Mucosa of descending colon (tissue), 3 donors: ENCODE measurements around the gene DAPP1. TPM values are rescaled to one million over a fixed set of nuclear protein-coding genes. Genes with fewer than 3 reads are reported as not detected.

Experiments
- ATAC-seq: fragments of 200-7000 bp; cut with Tn5 transposase; one replicate; pipeline ENCODE4 v1.9.1; 2020; ENCODE audit warnings: mild to moderate bottlenecking, moderate library complexity
- DNase-seq, 3 donors: peaks; one replicate each; pipeline ENCODE4 v3.0.0-alpha.2; 2020
- H3K36me3 ChIP-seq: fragments of 200-600 bp; one replicate; pipeline ENCODE4 v1.8.0; 2021; ENCODE audit warnings: low read depth, mild to moderate bottlenecking
- H3K4me1 ChIP-seq: fragments of 200-600 bp; one replicate; pipeline ENCODE4 v1.8.0; 2021; ENCODE audit warnings: low read depth, mild to moderate bottlenecking
- H3K4me3 ChIP-seq: fragments of 200-600 bp; one replicate; pipeline ENCODE4 v1.8.0; 2021; ENCODE audit warnings: mild to moderate bottlenecking
- H3K9me3 ChIP-seq: fragments of 200-600 bp; one replicate; pipeline ENCODE4 v1.8.0; 2021; ENCODE audit warnings: mild to moderate bottlenecking
- intact Hi-C, 2 donors: fragments of 100-400 bp; cut with DNase I in 1 of 2; cut with micrococcal nuclease in 1 of 2; formaldehyde crosslinking; loops; one replicate each; pipeline versions ENCODE4 v1.11.0 to v1.11.1; 2022; cut with DNase I, micrococcal nuclease
- total RNA-seq, 3 donors: library from RNA; stranded (reverse); fragmentation: NEBNext Ultra II Directional in 2 of 3; extraction: Animal tissue kit (Norgen Biotek cat#: 25700) in 2 of 3; gene quantifications; one replicate each; pipeline versions ENCODE4 v1.2.1 to v1.2.4, GENCODE V29; 2021 to 2023
- TF ChIP-seq, protein P1 (sequence below): fragments of 200-600 bp; IDR thresholded peaks from one replicate; pipeline ENCODE4 v1.8.0; 2022; ENCODE audit warnings: antibody characterized with exemption, mild to moderate bottlenecking
- donor health status: DM: no; HTN: no; CAD: no; lungs with moderate emphysema.
- donor health status: DM: no; HTN: no; CAD: no.
- donor health status: DM: no; HTN: yes; CAD: no.

Gene DAPP1
- total RNA-seq, 3 donors from 2014 or later: 1.3 to 4.6 (median 1.7) TPM

DNA sequence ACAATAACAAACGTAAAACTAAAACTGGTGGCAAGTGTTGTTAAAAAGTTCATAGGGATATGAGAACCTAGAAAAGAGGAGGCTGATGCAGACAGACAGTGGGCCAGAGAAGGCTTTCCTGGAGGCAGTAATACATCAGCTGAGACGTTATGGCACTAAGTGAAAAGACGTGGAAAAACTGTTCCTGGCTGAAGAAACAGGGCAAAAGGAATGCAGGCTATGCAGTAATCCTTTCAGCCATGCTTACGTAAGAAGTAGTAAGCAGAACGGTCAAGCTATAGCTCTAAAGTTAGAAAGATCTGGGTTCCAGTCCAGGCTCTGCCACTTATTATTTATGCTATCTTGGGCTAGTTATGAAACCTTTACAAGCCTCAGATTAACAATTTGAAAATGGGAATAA, 71.2 kb downstream of the DAPP1 start:
- Histone ChIP-seq H3K36me3 (no peaks in the 10 kb centered on the region), H3K9me3 (no peaks in the 10 kb centered on the region), H3K4me1 (peaks cover under 1% of the 10 kb centered on the region), H3K4me3 (no peak overlapping the region)
- TF ChIP-seq, protein P1, sequence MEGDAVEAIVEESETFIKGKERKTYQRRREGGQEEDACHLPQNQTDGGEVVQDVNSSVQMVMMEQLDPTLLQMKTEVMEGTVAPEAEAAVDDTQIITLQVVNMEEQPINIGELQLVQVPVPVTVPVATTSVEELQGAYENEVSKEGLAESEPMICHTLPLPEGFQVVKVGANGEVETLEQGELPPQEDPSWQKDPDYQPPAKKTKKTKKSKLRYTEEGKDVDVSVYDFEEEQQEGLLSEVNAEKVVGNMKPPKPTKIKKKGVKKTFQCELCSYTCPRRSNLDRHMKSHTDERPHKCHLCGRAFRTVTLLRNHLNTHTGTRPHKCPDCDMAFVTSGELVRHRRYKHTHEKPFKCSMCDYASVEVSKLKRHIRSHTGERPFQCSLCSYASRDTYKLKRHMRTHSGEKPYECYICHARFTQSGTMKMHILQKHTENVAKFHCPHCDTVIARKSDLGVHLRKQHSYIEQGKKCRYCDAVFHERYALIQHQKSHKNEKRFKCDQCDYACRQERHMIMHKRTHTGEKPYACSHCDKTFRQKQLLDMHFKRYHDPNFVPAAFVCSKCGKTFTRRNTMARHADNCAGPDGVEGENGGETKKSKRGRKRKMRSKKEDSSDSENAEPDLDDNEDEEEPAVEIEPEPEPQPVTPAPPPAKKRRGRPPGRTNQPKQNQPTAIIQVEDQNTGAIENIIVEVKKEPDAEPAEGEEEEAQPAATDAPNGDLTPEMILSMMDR: no peak
- intact Hi-C loops: no loop called here
- DNase-seq: no peak
- no peak for ATAC-seq

DNA sequence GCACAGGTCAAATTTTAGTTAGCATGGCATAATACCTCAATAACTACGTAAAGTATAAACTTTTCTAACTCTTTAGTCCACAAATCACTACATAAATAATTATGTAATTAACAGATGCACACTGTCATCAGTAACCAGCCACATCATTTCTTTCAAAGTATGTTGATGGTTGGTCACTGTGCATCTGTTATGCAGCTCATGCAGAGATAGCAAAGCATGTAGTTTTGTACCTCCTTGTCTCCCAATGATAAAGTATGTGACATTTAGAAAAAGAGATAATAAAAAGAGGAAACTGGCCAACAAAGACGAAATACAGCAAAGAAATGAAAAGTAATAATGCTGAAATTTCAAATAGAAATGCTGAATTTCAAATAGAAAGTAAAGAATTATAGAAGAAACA, 74.7 kb downstream of the DAPP1 start:
- intact Hi-C loops: loop anchor here in 1 of 2 donors (10.0 kb wide), 2 partner anchors 53 to 77 kb away; partner anchors contain the start of genes DAPP1 and DNAJB14
- H3K4me3 ChIP-seq: no peak overlapping the region
- no peak for DNase-seq
- ATAC-seq: no peak
- no peaks in the 10 kb centered on the region for H3K9me3 ChIP-seq
- H3K4me1 ChIP-seq: peaks cover 12% of the 10 kb centered on the region
- no peaks in the 10 kb centered on the region for H3K36me3 ChIP-seq
- TF ChIP-seq, protein P1: no peak

DNA sequence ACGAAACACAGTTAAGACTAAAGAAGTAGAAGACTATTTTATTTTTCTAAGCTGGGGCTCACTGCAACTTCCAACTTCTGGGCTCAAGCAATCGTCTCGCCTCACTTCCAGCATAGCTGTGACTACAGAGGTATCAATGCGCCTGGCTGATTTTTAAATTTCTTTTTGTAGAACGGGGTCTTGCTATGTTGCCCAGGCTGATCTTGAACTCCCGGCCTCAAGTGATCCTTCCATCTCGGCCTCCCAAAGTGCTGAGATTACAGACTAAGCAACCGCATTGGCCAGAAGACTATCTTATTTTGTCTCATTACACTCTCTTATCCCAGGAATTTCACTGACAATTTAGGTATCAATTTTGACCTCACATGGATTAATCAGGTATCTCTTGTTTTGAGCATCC, 76.4 kb downstream of the DAPP1 start:
- H3K4me1 ChIP-seq: peaks cover 12% of the 10 kb centered on the region
- H3K36me3 ChIP-seq: no peaks in the 10 kb centered on the region
- ATAC-seq (no peak), DNase-seq (no peak)
- no peaks in the 10 kb centered on the region for H3K9me3 ChIP-seq
- H3K4me3 ChIP-seq: no peak overlapping the region
- intact Hi-C loops: loop anchor here in 1 of 2 donors (10.0 kb wide), 2 partner anchors 52 to 78 kb away; partner anchors contain the start of genes DAPP1 and DNAJB14
- TF ChIP-seq, protein P1: no peak

- TF ChIP-seq, protein P1: no peak
- intact Hi-C loops: loop anchor here in 1 of 2 donors (10.0 kb wide), 2 partner anchors 51 to 79 kb away; partner anchors contain the start of genes DAPP1 and DNAJB14
- peaks cover 12% of the 10 kb centered on the region for H3K4me1 ChIP-seq
- peak; percentile 37 for ATAC-seq
- DNase-seq: no peak
- H3K36me3 ChIP-seq: no peaks in the 10 kb centered on the region
- no peaks in the 10 kb centered on the region for H3K9me3 ChIP-seq
- H3K4me3 ChIP-seq: peak overlapping the region; percentile 67
These were observed 77.2 kb downstream of the DAPP1 start for GRCh38 chr4:99893839-99894160.

- intact Hi-C loops: loop anchor here in 1 of 2 donors (10.0 kb wide), 2 partner anchors 50 to 80 kb away; partner anchors contain the start of genes DAPP1 and DNAJB14
- ATAC-seq (peak; percentile 100), DNase-seq (peak; percentile 92 to 95 (median 94))
- no peaks in the 10 kb centered on the region for H3K9me3 ChIP-seq
- H3K36me3 ChIP-seq: no peaks in the 10 kb centered on the region
- H3K4me1 ChIP-seq: peaks cover 12% of the 10 kb centered on the region
- H3K4me3 ChIP-seq: peak within 1 kb of the TSS; percentile 67
- TF ChIP-seq, protein P1: no peak
These were observed 77.8 kb downstream of the DAPP1 start, which contains the start of gene LAMTOR3 for GRCh38 chr4:99894161-99894997. TSS of gene LAMTOR3 (minus strand) at chr4:99894427. CDS start at chr4:99893963, 464 bp downstream.
